ENCODE results near the gene RBMY1E. TPM values are rescaled to one million over a fixed set of nuclear protein-coding genes. Genes with fewer than 3 reads are reported as not detected.
"Not testable (repeated sequence)": the region's sequence is repeated elsewhere in the genome, so short reads cannot be mapped to it uniquely, and the experiment has no call there.

The RBMY1E gene
- under 1 TPM in 1 of 2 donors, not detected in 1; 0.80 TPM for total RNA-seq

DNA sequence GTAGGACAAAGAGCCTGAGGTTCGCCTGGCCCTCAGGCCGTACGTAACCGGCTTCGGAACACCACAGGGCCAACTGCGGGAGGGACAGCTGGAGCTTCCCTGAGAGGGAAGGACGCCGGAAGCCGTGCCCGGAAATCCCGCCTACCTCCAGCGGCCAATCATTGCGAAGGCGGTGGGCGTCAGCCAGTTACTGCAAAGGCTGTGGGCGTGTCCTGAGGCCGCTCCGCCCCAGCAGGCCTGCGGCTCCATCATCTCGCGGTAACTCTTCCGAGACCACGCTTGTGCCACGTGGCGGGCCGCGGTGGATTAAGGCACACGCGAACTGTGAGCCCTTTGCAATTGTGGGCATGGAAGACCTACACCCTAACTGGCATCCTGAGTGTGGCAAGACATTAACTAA lies at the start of gene RBMY1E:
TSS of gene RBMY1E (minus strand) at position 101 of the 400 bp plus-strand sequence. CDS start 1,978 bp downstream, outside the sequence.
- H3K27ac ChIP-seq; intact Hi-C loops (cut with DNase I); H3K9me3 ChIP-seq; H3K4me3 ChIP-seq; H3K27me3 ChIP-seq (replicated peaks; ENCODE audit: insufficient read depth); H3K36me3 ChIP-seq; DNase-seq (ENCODE audit: low spot score); H3K4me1 ChIP-seq (replicated peaks): not testable (repeated sequence)
- WGBS, result no CpG with 5 or more reads among the region's 29 CpGs

DNA sequence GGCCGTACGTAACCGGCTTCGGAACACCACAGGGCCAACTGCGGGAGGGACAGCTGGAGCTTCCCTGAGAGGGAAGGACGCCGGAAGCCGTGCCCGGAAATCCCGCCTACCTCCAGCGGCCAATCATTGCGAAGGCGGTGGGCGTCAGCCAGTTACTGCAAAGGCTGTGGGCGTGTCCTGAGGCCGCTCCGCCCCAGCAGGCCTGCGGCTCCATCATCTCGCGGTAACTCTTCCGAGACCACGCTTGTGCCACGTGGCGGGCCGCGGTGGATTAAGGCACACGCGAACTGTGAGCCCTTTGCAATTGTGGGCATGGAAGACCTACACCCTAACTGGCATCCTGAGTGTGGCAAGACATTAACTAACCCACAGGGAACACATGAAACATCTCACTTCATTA lies 23.4 kb downstream of the RBMY1E start, which contains the start of gene RBMY1D:
TSS of gene RBMY1D (minus strand) at position 101 of the 400 bp plus-strand sequence. CDS start 2,013 bp downstream, outside the sequence.
- H3K4me1 ChIP-seq (replicated peaks); H3K9me3 ChIP-seq; intact Hi-C loops (cut with DNase I); H3K27me3 ChIP-seq (replicated peaks; ENCODE audit: insufficient read depth); H3K27ac ChIP-seq; DNase-seq (ENCODE audit: low spot score); H3K36me3 ChIP-seq; H3K4me3 ChIP-seq: not testable (repeated sequence)
- no CpG with 5 or more reads among the region's 28 CpGs for WGBS

GRCh38 chrY:21869407-21870076 lies 48.3 kb downstream of the RBMY1E start:
- H3K27me3 ChIP-seq (replicated peaks; ENCODE audit: insufficient read depth); H3K4me3 ChIP-seq; H3K27ac ChIP-seq; H3K36me3 ChIP-seq; DNase-seq (ENCODE audit: low spot score); H3K9me3 ChIP-seq; H3K4me1 ChIP-seq (replicated peaks); intact Hi-C loops (cut with DNase I): not testable (repeated sequence)
- WGBS, result no CpG with 5 or more reads among the region's 5 CpGs

Other genes starting within 250 kb of the RBMY1E start
- gene RBMY1D, start 23.5 kb downstream of the RBMY1E start, total RNA-seq, result not detected

All from prostate gland (tissue), 2 donors.